GM18526 (cell line): ENCODE data around the gene OR2T8.

Source experiments
- POLR2A ChIP-seq: IDR thresholded peaks from 3 replicates; pipeline ENCODE4 v1.6.1; 2011; ENCODE audit not compliant: insufficient read length; ENCODE audit errors: extremely low read depth

Gene OR2T8

GRCh38 chr1:247942624-247943023, 22.6 kb downstream of the OR2T8 start:
- no peak for TF ChIP-seq POLR2A

DNA sequence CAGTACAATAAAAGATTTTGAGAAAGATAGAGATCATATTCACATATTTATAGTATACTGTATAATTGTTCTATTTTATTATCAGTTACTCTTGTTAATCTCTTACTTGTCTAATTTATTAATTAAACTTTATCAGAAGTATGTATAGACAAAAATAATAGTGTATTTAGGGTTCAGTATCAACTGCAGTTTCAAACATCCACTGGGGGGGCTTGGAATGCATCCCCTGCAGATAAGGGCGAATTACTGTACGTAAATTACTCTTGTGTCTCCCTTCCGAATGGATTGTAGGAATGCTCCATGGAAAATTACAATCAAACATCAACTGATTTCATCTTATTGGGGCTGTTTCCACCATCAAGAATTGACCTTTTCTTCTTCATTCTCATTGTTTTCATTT, 28.5 kb downstream of the OR2T8 start, which contains the start of gene OR2L8:
TSS of gene OR2L8 (plus strand) at position 301 of the 400 bp plus-strand sequence. CDS start at position 301, 0 bp downstream.
- no peak for TF ChIP-seq POLR2A

DNA sequence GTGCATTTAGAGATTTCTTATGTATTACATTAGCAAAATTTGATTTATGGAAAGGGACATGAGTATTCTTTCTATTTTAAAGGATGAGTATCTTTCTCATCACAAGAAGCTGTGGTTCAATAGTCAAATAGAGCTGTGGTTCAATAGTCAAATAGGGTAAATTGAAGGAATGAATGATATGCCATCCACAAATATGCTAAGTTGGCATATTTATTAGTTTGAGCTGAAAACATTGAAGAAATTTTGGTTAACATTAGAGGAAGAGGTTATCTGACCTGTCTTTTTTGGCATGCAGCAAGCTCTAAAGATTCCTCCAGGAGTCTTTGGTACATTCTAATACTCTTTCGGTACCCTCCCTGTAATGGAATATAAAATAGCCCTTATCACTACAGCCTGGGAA, 33.4 kb downstream of the OR2T8 start:
- TF ChIP-seq POLR2A: no peak

GRCh38 chr1:247961791-247962190, 41.7 kb downstream of the OR2T8 start:
- no peak for TF ChIP-seq POLR2A

GRCh38 chr1:247962911-247963588, 43.0 kb downstream of the OR2T8 start:
- TF ChIP-seq POLR2A: no peak

DNA sequence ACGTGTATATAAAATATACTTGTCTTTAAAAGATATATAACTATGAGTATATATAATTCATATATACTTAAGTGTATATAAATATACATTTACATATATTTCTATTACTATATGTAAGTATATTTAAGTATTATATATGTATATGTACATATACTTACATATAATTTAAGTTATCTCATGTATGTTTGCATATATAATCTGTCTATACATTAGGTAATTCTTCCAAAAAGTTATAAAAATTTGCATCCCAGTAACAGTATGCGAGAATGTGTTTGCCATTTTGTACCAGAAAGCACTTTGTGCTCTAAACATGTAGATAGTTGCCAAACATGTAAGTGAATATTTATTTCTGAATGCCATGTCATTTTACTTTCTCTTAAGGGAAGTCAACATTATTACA, 44.9 kb downstream of the OR2T8 start, which contains the start of gene OR2AK2:
TSS of gene OR2AK2 (plus strand) at position 301 of the 400 bp plus-strand sequence. CDS start 144 bp downstream, outside the sequence.
- no peak for TF ChIP-seq POLR2A

DNA sequence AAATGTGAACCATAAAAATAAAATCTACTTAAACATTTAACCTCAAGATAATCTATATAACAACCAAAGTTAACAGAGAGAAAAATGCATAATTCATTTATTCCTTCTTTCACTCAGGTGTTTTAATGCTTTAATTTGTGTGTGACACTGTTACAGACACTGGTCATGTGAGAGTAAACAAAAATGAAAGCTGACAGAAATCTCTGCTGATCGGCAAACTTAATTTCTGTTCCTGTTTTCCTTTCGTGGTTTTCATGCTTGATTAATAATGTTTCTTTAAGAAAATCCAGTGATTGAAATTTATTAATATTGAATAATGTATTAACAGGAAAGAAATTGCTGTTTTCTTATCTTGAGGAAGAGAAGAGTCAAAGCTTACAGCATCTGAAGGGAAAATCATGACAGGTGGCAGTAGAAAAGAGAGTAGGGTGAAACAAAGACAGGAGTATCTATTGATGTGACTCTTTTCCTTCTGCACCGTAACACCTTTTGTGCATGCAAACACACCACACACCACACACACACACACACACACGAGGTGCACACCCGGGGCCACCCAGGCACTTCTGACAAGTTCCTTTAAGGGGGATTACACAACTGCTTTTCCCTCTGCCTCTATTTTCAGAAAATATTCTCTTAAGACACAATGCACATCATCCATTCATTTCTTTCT, 46.6 kb downstream of the OR2T8 start:
- no peak for TF ChIP-seq POLR2A
